Peyer's patch (tissue), 4 donors: Measurements from ENCODE around the gene RBM12. TPM values are rescaled to one million over a fixed set of nuclear protein-coding genes. Genes with fewer than 3 reads are reported as not detected.

ENCODE experiments used
- DNase-seq, 3 donors: peaks; one replicate each; pipeline ENCODE4 v3.0.0-alpha.2; 2017 to 2019
- H3K27ac ChIP-seq, 4 donors: fragments of 200-600 bp; sonication (generic); one replicate each; pipeline ENCODE4 v1.5.1; 2016 to 2019
- H3K27me3 ChIP-seq, 2 donors: fragments of 200-600 bp; sonication (generic); one replicate each; pipeline ENCODE4 v1.5.1; 2019
- H3K36me3 ChIP-seq, 3 donors: fragments of 200-600 bp; sonication (generic); one replicate each; pipeline ENCODE4 v1.5.1; 2016 to 2019
- H3K4me1 ChIP-seq, 4 donors: fragments of 200-600 bp; sonication (generic); one replicate each; pipeline ENCODE4 v1.5.1; 2016 to 2019
- H3K4me3 ChIP-seq, 4 donors: fragments of 200-600 bp; sonication (generic); 1 replicate in 3 of 4; 2 replicates in 1 of 4; pipeline ENCODE4 v1.5.1; 2016 to 2019; ENCODE audit warnings: mild to moderate bottlenecking in 1 of 4
- H3K9me3 ChIP-seq, 4 donors: fragments of 200-600 bp; sonication (generic); one replicate each; pipeline ENCODE4 v1.5.1; 2016 to 2019; ENCODE audit warnings: mild to moderate bottlenecking in 1 of 4
- POLR2A ChIP-seq, 2 donors: fragments of 450-650 bp; IDR thresholded peaks; one replicate each; pipeline ENCODE4 v1.5.1; 2017; ENCODE audit warnings: antibody characterized with exemption in 2 of 2, mild to moderate bottlenecking in 2 of 2, moderate library complexity in 2 of 2
- total RNA-seq, 4 donors: library from RNA; depleted of rRNA; stranded (reverse); fragments of >200 nt; gene quantifications; one replicate each; pipeline ENCODE4 v1.1.0, GENCODE V29; 2016
- TF ChIP-seq, protein P1 (sequence below), 6 experiments: fragments of 450-650 bp in 4 of 6; fragments of 200-600 bp in 2 of 6; sonication (generic) in 1 of 6; IDR thresholded peaks; one replicate each; pipeline ENCODE4 v1.5.1; 2017 to 2019; ENCODE audit warnings: antibody characterized with exemption in 6 of 6, mild to moderate bottlenecking in 3 of 6, moderate library complexity in 1 of 6

Gene RBM12
- total RNA-seq, 4 donors from 2014 or later, result 21.1 to 38.1 (median 32.3) TPM

DNA sequence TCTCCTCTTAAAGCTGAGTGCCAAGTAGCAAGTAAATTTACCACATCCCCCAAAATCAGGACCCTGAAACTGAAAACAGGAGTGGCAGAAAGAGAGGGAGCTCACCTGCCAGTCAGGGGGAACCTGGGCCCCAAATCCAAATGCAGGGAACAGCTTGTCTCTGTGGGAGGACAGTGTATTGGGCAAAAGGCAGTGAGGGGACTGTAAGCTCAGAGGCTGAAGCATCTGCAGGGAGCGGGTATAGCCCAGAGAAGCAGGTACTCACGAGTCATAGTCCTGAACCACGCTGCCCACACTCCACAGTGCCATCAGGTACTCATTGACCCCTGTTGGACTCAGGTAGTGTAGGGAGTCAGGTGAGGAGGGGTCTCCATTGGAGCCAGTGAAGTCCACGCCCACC, 34.1 kb downstream of the RBM12 start:
- Histone ChIP-seq H3K36me3 (peaks cover 0 to 64% (median 0%) of the 10 kb centered on the region in 3 donors), H3K27me3 (no peaks in the 10 kb centered on the region), H3K4me1 (no peaks in the 10 kb centered on the region), H3K27ac (no peak overlapping the region), H3K4me3 (no peak overlapping the region), H3K9me3 (no peaks in the 10 kb centered on the region)
- TF ChIP-seq POLR2A (IDR thresholded peaks at IDR 0.05), result no peak
- TF ChIP-seq, protein P1, sequence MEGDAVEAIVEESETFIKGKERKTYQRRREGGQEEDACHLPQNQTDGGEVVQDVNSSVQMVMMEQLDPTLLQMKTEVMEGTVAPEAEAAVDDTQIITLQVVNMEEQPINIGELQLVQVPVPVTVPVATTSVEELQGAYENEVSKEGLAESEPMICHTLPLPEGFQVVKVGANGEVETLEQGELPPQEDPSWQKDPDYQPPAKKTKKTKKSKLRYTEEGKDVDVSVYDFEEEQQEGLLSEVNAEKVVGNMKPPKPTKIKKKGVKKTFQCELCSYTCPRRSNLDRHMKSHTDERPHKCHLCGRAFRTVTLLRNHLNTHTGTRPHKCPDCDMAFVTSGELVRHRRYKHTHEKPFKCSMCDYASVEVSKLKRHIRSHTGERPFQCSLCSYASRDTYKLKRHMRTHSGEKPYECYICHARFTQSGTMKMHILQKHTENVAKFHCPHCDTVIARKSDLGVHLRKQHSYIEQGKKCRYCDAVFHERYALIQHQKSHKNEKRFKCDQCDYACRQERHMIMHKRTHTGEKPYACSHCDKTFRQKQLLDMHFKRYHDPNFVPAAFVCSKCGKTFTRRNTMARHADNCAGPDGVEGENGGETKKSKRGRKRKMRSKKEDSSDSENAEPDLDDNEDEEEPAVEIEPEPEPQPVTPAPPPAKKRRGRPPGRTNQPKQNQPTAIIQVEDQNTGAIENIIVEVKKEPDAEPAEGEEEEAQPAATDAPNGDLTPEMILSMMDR (IDR thresholded peaks at IDR 0.05), result no peak
- no peak for DNase-seq

DNA sequence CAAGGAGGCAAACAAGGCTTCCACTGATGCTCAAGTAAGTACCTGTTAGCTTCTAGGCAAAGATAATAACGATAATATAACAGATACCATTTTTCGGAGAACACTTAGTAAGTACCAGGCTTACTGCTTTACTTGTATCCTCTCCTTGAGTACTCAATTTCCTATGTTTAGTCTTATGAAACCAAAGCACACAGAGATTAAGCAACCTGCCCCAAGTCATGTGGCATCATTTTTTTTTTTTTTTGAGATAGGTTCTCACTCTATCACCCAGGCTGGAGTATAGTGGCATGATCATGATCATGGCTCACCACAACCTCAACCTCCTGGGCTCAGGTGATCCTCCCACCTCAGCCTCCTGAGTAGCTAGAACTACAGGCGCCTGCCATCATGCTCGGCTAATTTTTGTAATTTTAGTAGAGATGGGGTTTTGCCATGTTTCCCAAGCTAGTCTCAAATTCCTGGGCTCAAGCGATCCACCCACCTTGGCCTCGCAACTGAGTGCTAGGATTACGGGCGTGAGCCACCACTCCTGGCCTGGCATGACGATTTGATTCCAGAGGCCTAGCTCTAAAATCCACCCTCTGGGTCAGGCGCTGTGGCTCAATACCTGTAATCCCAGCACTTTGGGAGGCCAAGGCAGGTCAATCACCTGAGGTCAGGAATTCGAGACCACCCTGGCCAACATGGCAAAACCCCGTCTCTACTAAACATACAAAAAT, 35.1 kb downstream of the RBM12 start:
- no peak for DNase-seq
- H3K36me3 ChIP-seq, result peaks cover 0 to 72% (median 0%) of the 10 kb centered on the region in 3 donors
- no peak overlapping the region for H3K4me3 ChIP-seq
- H3K4me1 ChIP-seq, result no peaks in the 10 kb centered on the region
- no peak overlapping the region for H3K27ac ChIP-seq
- H3K9me3 ChIP-seq, result no peaks in the 10 kb centered on the region
- H3K27me3 ChIP-seq, result no peaks in the 10 kb centered on the region
- TF ChIP-seq POLR2A (IDR thresholded peaks at IDR 0.05), result no peak
- TF ChIP-seq, protein P1 (IDR thresholded peaks at IDR 0.05), result no peak

GRCh38 chr20:35627121-35627520, 37.6 kb downstream of the RBM12 start:
- no peaks in the 10 kb centered on the region for H3K4me1 ChIP-seq
- no peaks in the 10 kb centered on the region for H3K27me3 ChIP-seq
- H3K9me3 ChIP-seq, result no peaks in the 10 kb centered on the region
- DNase-seq, result no peak
- no peak overlapping the region for H3K27ac ChIP-seq
- no peak overlapping the region for H3K4me3 ChIP-seq
- TF ChIP-seq POLR2A (IDR thresholded peaks at IDR 0.05), result no peak
- TF ChIP-seq, protein P1 (IDR thresholded peaks at IDR 0.05), result no peak
- peaks cover 0 to 68% (median 0%) of the 10 kb centered on the region in 3 donors for H3K36me3 ChIP-seq

GRCh38 chr20:35626386-35627001, 38.2 kb downstream of the RBM12 start:
- TF ChIP-seq, protein P1 (IDR thresholded peaks at IDR 0.05), result no peak
- TF ChIP-seq POLR2A (IDR thresholded peaks at IDR 0.05), result no peak
- Histone ChIP-seq H3K4me3 (no peak overlapping the region), H3K27me3 (no peaks in the 10 kb centered on the region), H3K36me3 (peaks cover 0 to 61% (median 0%) of the 10 kb centered on the region in 3 donors), H3K4me1 (no peaks in the 10 kb centered on the region), H3K9me3 (no peaks in the 10 kb centered on the region), H3K27ac (no peak overlapping the region)
- DNase-seq, result no peak

- peaks cover 0 to 54% (median 0%) of the 10 kb centered on the region in 3 donors for H3K36me3 ChIP-seq
- H3K27me3 ChIP-seq, result no peaks in the 10 kb centered on the region
- H3K4me3 ChIP-seq, result no peak overlapping the region
- DNase-seq, result no peak
- TF ChIP-seq, protein P1 (IDR thresholded peaks at IDR 0.05), result no peak
- no peaks in the 10 kb centered on the region for H3K4me1 ChIP-seq
- no peaks in the 10 kb centered on the region for H3K9me3 ChIP-seq
- H3K27ac ChIP-seq, result no peak overlapping the region
Observed at GRCh38 chr20:35625584-35626385, 38.9 kb downstream of the RBM12 start.
